ENCODE data around the gene SYNDIG1L.
"Not testable (repeated sequence)": the region's sequence is repeated elsewhere in the genome, so short reads cannot be mapped to it uniquely, and the experiment has no call there.

Gene SYNDIG1L

DNA sequence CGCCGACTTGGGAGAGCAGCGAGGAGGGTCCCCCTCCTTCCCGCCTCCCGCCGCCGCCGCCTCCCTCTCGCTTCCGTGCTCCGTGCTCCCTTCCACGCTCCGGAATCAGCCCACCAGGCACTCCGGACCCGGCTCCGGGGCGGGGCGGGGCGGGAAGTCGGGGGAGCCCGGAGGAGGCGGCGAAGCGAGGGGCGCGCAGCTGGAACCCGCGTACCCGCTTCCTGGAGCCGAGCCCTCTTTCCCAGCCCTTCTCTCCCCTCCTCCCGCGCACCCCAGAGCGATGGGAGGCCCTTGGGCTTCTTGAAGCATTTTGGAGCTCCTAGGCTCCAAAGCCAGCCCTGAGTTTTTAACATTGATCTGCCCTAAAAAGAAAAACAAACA is at the start of gene SYNDIG1L:
SYNDIG1L (minus strand) TSS at position 9 of the 381 bp plus-strand sequence. CDS start 16,466 bp downstream, outside the sequence.
- DNase-seq (ENCODE audit: low spot score), result no peak

- no peak for DNase-seq (ENCODE audit: low spot score)
Measured at GRCh38 chr14:74475678-74476077, 49.7 kb upstream of the SYNDIG1L start.

GRCh38 chr14:74474376-74474775 is 48.4 kb upstream of the SYNDIG1L start:
- no peak for DNase-seq (ENCODE audit: low spot score)

DNA sequence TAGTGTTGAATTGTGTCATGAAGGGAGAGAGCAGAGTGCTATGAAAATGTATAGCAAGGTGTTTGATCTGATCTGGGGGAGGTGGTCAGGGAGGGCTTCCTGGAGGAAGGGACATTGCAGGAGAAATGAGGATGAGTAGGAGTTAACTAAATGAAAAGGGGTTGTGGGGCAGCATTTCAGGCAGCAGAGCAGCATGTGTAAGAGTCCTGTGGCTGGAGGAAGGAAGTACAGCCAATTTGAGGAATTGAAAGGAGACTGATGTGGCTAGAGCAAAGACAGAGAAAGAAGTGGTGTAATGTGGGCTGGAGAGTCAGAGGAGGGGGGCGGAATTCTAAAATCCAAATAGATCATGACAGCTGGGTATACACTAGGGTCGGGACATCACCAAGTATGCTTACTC is 46.6 kb upstream of the SYNDIG1L start:
- no peak for DNase-seq (ENCODE audit: low spot score)

- no peak for DNase-seq (ENCODE audit: low spot score)
Measured at GRCh38 chr14:74469548-74470518, 43.8 kb upstream of the SYNDIG1L start.

DNA sequence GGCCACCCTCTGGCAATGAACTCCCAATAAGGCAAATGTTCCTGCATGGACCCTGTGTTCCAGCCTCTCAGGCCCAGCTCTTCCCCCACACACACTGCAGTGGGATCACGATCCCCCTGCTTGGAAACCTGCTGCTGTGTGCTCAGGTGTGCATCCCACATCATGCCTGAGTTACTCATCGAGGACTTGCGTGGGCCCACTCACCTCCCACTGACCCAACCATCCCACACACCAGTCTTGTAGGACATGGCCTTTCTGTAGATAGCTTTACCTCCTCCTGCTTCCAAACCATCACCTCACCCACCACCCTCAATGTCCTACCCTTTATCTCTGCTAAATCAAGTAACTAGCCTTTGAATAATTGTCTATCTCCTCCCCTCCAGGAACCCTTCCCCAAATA is 42.5 kb upstream of the SYNDIG1L start:
- DNase-seq (ENCODE audit: low spot score), result no peak

- DNase-seq (ENCODE audit: low spot score), result no peak
Measured at GRCh38 chr14:74465335-74465734, 39.3 kb upstream of the SYNDIG1L start.

- no peak for DNase-seq (ENCODE audit: low spot score)
Measured at GRCh38 chr14:74464785-74465184, 38.8 kb upstream of the SYNDIG1L start.

DNA sequence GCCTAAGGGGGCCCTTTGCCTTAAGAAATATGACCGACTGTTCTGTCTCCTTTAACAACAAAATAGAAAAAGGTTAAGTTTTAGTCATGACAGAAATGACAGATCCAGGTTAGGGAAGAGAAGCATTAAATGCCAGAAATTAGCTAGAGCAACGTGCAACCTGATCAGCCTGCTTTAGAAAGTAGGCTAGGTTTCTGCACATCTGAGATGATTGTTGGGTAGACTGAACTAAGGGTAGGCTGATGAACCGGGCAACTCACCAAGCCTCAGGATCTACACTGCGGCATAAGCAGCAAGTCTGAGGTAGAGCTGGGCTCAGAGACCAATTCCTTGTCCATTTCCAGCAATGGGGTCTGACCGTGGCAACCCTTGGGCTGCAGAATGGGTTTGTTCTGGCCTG is 37.7 kb upstream of the SYNDIG1L start:
- no peak for DNase-seq (ENCODE audit: low spot score)

GRCh38 chr14:74462993-74463392 is 37.0 kb upstream of the SYNDIG1L start:
- no peak for DNase-seq (ENCODE audit: low spot score)

DNA sequence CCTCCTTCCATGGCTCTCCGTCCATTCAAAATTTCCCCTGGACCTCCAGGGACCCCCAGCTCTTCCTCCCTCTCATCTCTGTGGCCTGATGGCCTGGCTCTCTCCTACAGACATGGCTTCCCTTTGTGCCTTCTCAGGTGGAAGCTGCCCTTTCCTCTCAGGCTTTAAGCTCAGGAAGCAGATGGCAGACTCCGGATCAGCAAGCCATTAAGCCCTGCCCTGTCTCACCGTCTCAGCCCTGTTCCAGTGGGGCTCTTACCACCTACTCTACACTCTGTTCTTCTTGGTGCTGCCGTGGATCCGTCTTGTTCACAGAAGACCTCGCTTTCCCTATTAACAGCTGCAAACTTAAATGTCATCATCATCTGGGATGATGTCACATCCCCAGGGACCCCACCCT is 34.0 kb upstream of the SYNDIG1L start:
- DNase-seq (ENCODE audit: low spot score), result no peak

DNA sequence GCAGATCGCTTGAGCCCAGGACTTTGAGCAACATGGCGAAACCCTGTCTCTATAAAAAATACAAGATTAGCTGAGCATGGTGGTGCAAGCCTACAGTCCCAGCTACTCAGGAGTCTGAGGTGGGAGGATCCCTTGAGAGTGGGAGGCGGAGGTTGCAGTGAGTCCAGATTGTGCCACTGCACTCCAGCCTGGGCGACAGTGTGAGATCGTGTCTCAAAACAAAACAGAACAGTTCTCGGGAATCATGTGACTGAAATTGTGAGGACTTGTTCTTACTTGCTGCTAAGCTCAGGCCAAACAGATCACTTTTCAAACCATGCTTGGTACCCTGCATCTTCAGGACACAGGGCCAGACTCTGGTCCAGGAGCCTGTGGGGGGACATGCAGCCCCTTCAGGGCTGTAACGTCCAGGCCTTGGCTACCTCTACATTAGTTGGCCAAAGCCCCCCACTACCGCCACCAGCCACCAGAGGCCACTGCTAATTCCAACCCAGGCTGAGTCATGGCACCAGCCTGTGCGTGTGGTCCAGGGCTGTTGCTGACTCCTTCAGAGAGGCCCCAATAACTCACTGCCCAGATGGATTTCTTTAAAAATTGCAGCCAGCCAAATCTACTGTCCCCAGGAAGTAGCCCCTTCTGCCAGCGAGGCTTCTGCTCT is 33.4 kb upstream of the SYNDIG1L start:
- DNase-seq (ENCODE audit: low spot score), result no peak

- no peak for DNase-seq (ENCODE audit: low spot score)
Measured at GRCh38 chr14:74457565-74457895, 31.5 kb upstream of the SYNDIG1L start.

DNA sequence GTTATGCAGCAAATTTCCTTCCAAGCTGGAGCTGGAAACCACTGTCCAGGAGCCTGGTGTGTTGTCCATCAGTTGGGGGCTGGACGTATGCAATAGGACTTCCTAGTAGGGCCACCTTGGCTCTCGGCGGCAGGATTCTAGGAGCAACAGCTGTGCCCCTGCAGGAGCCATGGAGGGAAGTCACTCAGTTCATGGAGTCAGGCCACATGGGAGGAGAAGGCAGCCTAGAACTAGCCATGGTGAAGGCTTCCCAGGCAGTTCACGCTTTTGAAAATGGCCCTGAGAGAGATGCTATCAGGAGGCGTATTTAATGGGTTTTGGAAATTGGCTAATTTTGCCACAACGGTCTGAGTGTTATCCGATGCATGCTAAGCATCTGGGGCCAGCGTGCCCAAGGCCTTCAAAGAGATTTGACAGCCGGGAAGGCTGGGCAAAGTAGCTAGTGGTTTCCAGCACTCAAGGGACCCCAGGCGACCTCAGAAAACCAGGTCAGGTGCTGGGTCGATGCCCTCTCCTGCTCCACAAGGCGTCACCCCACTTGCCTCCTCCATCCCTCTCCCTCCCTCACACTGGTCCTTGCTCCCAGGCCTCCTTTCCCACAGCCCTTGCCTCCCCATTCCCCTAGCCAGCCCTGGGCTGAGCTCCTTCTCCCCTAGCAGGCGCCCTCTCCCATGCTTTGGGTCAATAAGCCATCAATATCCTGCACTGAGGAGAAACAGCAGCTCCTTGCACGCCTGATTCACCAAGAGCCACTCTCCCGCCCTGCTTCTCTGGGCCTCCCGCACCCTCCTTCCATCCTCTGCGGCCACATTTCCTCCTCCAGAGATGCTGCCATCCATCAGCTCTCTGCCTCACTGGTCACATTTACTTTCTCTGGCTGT is 30.9 kb upstream of the SYNDIG1L start:
- DNase-seq (ENCODE audit: low spot score), result no peak

GRCh38 chr14:74454397-74454796 is 28.4 kb upstream of the SYNDIG1L start:
- DNase-seq (ENCODE audit: low spot score), result not testable (repeated sequence)

- no peak for DNase-seq (ENCODE audit: low spot score)
Measured at GRCh38 chr14:74444866-74445265, 18.9 kb upstream of the SYNDIG1L start.

DNA sequence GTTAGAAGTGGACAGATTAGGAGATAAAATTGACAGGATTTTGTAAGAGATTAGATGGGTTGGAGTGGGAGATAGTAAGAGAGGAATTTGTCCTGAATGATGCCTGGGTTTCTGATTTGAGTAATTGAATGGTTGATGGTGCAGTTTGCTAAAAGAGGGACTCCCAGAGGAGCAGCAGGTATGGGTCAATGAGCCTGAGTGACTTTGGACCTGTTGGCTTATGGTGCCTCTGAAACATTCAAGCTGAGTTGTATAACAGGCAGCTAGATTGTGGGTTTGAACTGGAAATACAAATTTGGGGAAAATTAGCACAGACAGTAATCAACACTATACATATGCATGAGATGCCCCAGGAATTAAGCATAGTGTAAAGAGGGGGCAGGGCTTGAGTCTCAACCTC is 16.7 kb upstream of the SYNDIG1L start:
- DNase-seq (ENCODE audit: low spot score), result no peak

DNA sequence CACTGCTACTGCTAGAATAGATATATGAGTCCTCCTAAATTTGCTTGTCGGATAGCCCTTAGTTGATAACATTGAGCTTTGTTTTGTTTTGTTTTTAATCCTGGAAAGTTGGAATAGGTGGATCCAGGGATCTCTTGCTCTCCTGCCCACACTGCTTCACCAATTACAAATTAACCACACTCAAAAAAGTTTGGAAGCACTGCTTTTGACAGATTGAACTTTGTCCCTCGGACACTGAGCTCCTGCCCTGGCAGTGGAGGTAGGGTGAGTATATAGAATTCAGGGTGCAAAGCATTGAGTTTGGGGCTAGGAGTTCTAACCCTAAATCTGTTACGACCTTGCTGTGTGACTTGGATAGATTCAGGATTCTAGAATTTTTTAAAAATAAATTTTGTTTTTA is 15.1 kb upstream of the SYNDIG1L start:
- no peak for DNase-seq (ENCODE audit: low spot score)

GRCh38 chr14:74438351-74438915 is 12.4 kb upstream of the SYNDIG1L start:
- no peak for DNase-seq (ENCODE audit: low spot score)

- DNase-seq (ENCODE audit: low spot score), result no peak
Measured at GRCh38 chr14:74437496-74438053, 11.6 kb upstream of the SYNDIG1L start.

DNA sequence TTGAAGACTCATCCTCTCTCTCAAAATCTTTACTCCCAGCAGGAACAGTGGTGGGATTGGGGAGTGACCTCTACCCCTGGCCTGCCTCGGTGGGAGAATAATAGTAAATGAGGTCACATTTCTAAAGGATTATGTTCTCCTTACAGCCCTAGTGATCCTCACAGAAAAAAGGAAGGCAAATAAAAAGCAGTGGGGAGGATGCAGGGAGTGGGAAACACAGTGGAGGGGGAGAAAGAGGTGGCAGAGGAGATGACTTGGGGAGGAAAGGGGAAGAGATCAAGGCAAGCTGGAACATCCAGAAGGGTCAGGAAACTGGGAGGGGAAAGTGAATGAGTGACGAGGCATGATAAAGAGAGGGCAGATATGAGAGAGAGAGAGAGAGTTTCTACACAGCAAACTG is 8.3 kb upstream of the SYNDIG1L start:
- DNase-seq (ENCODE audit: low spot score), result no peak

DNA sequence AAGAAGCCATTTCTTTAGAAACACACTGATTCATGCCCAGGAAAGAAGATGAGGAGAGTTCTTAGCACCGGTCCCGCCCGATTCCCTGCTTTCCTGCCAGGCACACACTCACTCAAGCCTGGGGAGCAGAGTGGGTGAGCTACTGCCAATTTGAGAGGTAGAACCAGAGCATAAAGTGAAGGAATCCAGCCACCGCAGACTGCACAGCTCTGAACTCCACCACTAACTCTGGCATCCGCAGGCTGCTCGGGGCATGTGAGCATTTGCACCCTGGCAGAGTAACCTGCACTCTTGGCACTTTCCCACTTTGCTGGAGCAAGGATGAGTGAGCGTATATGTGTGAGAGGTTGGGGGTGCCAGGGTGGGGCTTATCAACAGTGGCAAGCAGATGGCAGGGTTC is 4.0 kb upstream of the SYNDIG1L start:
- DNase-seq (ENCODE audit: low spot score), result no peak

Measured in pons (tissue), 1 donor.